Kidney epithelial cell (primary cell): Measurements from ENCODE around the gene NOL4. TPM values are rescaled to one million over a fixed set of nuclear protein-coding genes. Genes with fewer than 3 reads are reported as not detected.
"Not testable (repeated sequence)": the region's sequence is repeated elsewhere in the genome, so short reads cannot be mapped to it uniquely, and the experiment has no call there.

Source experiments
- DNase-seq: peaks from one replicate; pipeline ENCODE4 v3.0.0-alpha.2; 2010; ENCODE audit warnings: low read depth
- H3K27me3 ChIP-seq: 2 replicates; pipeline ENCODE4 v1.6.0; 2011; ENCODE audit warnings: low read length; ENCODE audit not compliant: control insufficient read depth, insufficient read depth
- H3K36me3 ChIP-seq: 2 replicates; pipeline ENCODE4 v1.5.1; 2011; ENCODE audit warnings: low read length; ENCODE audit not compliant: control insufficient read depth, insufficient read depth
- H3K4me3 ChIP-seq: 2 replicates; pipeline ENCODE4 v1.5.1; 2011; ENCODE audit warnings: low read depth, mild to moderate bottlenecking, control low read depth, low read length
- total RNA-seq: library from RNA; depleted of rRNA; stranded (reverse); fragments of >200 nt; gene quantifications from 2 replicates; pipeline ENCODE4 v1.2.3, GENCODE V29; 2015
- TF ChIP-seq, protein P1 (sequence below): IDR thresholded peaks from 2 replicates; pipeline ENCODE4 v1.5.1; 2011; ENCODE audit warnings: mild to moderate bottlenecking, moderate library complexity, low read length, control low read depth, inconsistent platforms; ENCODE audit not compliant: insufficient read depth, poor library complexity, severe bottlenecking

The NOL4 gene, protein sequence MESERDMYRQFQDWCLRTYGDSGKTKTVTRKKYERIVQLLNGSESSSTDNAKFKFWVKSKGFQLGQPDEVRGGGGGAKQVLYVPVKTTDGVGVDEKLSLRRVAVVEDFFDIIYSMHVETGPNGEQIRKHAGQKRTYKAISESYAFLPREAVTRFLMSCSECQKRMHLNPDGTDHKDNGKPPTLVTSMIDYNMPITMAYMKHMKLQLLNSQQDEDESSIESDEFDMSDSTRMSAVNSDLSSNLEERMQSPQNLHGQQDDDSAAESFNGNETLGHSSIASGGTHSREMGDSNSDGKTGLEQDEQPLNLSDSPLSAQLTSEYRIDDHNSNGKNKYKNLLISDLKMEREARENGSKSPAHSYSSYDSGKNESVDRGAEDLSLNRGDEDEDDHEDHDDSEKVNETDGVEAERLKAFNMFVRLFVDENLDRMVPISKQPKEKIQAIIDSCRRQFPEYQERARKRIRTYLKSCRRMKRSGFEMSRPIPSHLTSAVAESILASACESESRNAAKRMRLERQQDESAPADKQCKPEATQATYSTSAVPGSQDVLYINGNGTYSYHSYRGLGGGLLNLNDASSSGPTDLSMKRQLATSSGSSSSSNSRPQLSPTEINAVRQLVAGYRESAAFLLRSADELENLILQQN
- total RNA-seq, result 0.42 TPM in 1 of 2 replicates, not detected in the other

GRCh38 chr18:34224423-34225217, at the start of gene NOL4:
TSS of gene NOL4 (minus strand) at chr18:34224913. CDS start at chr18:34223253, 1,660 bp downstream.
- DNase-seq, result peak; percentile 12
- Histone ChIP-seq H3K4me3 (peak within 1 kb of the TSS; percentile 47), H3K36me3 (no peaks in the 10 kb centered on the region), H3K27me3 (peaks cover 39% of the 10 kb centered on the region)
- TF ChIP-seq, protein P1, sequence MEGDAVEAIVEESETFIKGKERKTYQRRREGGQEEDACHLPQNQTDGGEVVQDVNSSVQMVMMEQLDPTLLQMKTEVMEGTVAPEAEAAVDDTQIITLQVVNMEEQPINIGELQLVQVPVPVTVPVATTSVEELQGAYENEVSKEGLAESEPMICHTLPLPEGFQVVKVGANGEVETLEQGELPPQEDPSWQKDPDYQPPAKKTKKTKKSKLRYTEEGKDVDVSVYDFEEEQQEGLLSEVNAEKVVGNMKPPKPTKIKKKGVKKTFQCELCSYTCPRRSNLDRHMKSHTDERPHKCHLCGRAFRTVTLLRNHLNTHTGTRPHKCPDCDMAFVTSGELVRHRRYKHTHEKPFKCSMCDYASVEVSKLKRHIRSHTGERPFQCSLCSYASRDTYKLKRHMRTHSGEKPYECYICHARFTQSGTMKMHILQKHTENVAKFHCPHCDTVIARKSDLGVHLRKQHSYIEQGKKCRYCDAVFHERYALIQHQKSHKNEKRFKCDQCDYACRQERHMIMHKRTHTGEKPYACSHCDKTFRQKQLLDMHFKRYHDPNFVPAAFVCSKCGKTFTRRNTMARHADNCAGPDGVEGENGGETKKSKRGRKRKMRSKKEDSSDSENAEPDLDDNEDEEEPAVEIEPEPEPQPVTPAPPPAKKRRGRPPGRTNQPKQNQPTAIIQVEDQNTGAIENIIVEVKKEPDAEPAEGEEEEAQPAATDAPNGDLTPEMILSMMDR, result peak; percentile 82

- DNase-seq, H3K4me3 ChIP-seq, H3K36me3 ChIP-seq, H3K27me3 ChIP-seq: not testable (repeated sequence)
These were observed 41.3 kb upstream of the NOL4 start for GRCh38 chr18:34266029-34266428.

- no peak overlapping the region for H3K4me3 ChIP-seq
- no peaks in the 10 kb centered on the region for H3K27me3 ChIP-seq
- DNase-seq, result peak; percentile 9
- no peaks in the 10 kb centered on the region for H3K36me3 ChIP-seq
- TF ChIP-seq, protein P1, result no peak
These were observed 37.4 kb upstream of the NOL4 start for GRCh38 chr18:34261865-34262780.

DNA sequence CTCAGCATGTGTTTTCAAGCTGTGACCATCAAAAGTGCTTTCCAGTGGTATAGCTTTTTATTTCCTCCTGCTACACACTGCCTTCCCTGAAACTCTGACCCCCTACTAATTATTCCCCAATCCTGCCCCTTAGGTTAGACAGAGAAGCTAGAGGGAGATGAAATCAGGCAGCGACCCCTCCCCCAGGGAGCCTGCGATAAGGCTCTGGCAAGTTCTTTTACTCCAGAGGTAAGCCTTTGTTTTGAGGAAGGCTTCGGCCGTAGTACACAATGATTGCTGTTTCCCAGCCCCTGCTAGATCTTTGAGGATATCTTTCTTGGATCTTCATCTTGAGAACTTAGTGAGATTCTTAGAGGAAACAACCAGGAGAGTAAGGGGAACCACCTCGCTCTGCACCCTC, 33.5 kb upstream of the NOL4 start:
- Histone ChIP-seq H3K4me3 (no peak overlapping the region), H3K36me3 (no peaks in the 10 kb centered on the region), H3K27me3 (no peaks in the 10 kb centered on the region)
- TF ChIP-seq, protein P1, result no peak
- no peak for DNase-seq

- Histone ChIP-seq H3K27me3 (no peaks in the 10 kb centered on the region), H3K4me3 (no peak overlapping the region), H3K36me3 (no peaks in the 10 kb centered on the region)
- no peak for DNase-seq
- TF ChIP-seq, protein P1, result no peak
These were observed 27.2 kb upstream of the NOL4 start for GRCh38 chr18:34251919-34252318.
